Bronchial epithelial cell (primary cell): ENCODE data around the gene KANSL3. TPM values are rescaled to one million over a fixed set of nuclear protein-coding genes. Genes with fewer than 3 reads are reported as not detected.

Experiments used
- DNase-seq: peaks from one replicate; pipeline ENCODE4 v3.0.0-alpha.2; 2010; ENCODE audit warnings: low read depth
- FAIRE-seq: peaks from 2 replicates; lab custom pipeline; 2011; peaks lifted over from hg19 to GRCh38; lab: Jason Lieb, UNC
- H3K27me3 ChIP-seq: 2 replicates; pipeline ENCODE4 v1.5.1; 2011; ENCODE audit warnings: low read length; ENCODE audit not compliant: control insufficient read depth, insufficient read depth
- H3K36me3 ChIP-seq: 2 replicates; pipeline ENCODE4 v1.5.1; 2011; ENCODE audit warnings: low read length; ENCODE audit not compliant: control insufficient read depth, insufficient read depth
- H3K4me3 ChIP-seq: 2 replicates; pipeline ENCODE4 v1.5.1; 2011; ENCODE audit warnings: mild to moderate bottlenecking, low read depth, low read length, control low read depth
- total RNA-seq: library from RNA; depleted of rRNA; stranded (reverse); fragments of >200 nt; gene quantifications from 2 replicates; pipeline ENCODE4 v1.2.1, GENCODE V29; 2014
- TF ChIP-seq, protein P1 (sequence below): IDR thresholded peaks from 2 replicates; pipeline ENCODE4 v1.5.1; 2011; ENCODE audit warnings: mild to moderate bottlenecking, moderate library complexity, low read length, control low read depth, inconsistent platforms; ENCODE audit not compliant: insufficient read depth, severe bottlenecking

KANSL3 gene
- total RNA-seq, 1 donor from 2014 or later, result 16.3 TPM

DNA sequence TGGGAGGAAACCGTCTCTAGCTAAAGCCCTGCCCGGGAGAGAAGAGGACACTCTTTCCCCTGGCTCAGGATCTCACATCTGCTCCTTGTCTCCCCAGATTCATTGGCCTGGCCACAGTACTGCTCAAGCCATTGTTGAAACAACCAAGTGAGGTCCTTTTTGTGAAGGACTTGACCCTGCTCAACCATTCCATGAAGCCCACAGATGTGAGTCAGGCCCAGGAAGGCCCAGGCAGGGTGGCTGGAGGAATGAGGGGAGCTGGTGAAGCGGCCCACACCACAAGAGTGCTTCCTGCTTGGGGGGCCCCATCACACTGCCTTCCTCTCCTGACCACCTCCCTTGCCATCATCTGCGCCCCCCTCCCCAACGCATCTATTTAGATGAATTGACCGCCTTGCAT is 9.6 kb upstream of the KANSL3 start:
- Histone ChIP-seq H3K4me3 (no peak overlapping the region), H3K27me3 (no peaks in the 10 kb centered on the region), H3K36me3 (no peaks in the 10 kb centered on the region)
- no peak for FAIRE-seq
- TF ChIP-seq, protein P1, sequence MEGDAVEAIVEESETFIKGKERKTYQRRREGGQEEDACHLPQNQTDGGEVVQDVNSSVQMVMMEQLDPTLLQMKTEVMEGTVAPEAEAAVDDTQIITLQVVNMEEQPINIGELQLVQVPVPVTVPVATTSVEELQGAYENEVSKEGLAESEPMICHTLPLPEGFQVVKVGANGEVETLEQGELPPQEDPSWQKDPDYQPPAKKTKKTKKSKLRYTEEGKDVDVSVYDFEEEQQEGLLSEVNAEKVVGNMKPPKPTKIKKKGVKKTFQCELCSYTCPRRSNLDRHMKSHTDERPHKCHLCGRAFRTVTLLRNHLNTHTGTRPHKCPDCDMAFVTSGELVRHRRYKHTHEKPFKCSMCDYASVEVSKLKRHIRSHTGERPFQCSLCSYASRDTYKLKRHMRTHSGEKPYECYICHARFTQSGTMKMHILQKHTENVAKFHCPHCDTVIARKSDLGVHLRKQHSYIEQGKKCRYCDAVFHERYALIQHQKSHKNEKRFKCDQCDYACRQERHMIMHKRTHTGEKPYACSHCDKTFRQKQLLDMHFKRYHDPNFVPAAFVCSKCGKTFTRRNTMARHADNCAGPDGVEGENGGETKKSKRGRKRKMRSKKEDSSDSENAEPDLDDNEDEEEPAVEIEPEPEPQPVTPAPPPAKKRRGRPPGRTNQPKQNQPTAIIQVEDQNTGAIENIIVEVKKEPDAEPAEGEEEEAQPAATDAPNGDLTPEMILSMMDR, result no peak
- no peak for DNase-seq

DNA sequence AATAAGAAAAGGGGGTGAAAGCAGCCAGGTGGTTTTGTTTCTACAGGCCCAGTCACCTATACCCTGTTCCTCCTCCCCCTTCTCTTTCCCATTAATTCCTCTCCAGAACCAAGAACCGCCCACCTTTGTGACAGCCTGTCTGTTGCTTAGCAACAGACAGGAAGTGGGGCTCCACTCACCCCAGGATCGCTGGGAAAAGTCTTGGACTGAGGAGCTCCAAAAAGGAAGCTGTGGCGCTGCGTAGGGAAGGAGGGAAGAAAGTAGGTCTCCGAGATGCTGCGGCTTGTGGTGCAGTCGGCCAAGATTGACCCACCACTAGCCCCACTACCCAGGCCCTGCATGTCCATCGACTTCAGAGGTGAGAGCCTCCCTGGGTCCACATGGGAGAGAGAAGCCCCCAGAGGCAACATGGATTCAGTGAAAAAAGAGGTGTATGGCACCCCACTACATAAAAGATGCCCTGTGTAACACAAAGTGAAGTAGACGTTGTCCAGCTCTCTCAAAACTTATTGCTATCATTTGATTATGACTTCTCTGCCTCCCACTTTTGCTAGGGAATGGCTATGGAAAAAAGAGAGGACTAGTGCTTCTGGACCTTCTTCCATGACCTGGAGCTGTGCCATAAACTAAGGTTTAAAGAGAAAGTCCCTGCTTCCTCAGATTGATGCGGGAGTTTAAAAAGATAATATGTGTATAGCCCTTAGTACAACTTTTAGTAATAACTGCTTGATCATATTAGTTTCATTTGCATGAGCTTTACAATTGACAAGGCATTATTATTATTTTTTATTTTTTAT is 4.7 kb upstream of the KANSL3 start, which contains the start of gene FER1L5:
TSS of gene FER1L5 (plus strand) at position 201 of the 797 bp plus-strand sequence. CDS start at position 274, 73 bp downstream.
- no peak for FAIRE-seq
- TF ChIP-seq, protein P1, result no peak

DNA sequence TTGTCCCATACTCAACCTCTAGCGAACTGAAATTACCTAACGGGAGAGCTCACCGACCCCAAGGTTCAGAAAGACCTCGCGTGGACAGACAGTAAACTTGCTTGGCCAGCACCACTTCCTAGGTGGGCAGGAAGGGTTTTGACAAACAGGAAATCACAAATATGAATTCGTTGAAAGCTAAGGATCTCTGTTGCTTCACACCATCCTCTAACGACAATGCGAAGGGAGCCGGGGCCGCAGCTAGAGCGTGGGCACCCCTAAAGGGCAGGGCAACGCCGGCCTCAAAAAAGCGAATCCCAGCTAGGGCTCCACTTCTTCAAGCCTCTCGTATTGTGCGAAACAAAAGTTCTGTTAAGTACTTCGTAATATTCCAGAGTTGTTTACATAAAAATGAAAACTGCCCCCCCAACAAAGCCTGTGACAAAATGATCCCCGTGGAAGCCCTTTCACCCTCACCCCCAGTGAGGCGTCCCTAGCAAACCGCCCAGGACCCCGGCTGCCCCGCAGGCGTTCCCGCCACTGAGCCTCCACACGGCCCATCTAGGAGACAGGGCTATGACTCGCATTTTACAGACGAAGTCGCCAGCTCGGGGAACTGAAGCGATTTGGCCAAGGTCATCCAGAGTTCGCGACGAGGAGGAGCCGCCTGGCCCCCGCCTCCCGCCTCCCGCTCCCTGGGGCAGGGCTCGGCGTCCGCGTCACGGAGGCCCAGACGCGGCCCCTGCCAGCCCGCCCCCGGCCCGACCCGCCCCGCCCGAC is 548 bp downstream of the KANSL3 start:
- TF ChIP-seq, protein P1, result no peak
- H3K27me3 ChIP-seq, result no peaks in the 10 kb centered on the region
- DNase-seq (peak; percentile 56), FAIRE-seq (no peak)
- peak overlapping the region; percentile 51 for H3K4me3 ChIP-seq
- peaks cover 2% of the 10 kb centered on the region for H3K36me3 ChIP-seq

More for the DNA sequence above, 4.7 kb upstream of the KANSL3 start, which contains the start of gene FER1L5:
- H3K36me3 ChIP-seq, result no peaks in the 10 kb centered on the region
- H3K27me3 ChIP-seq, result no peaks in the 10 kb centered on the region
- DNase-seq, result peak; percentile 45
- no peak within 1 kb of the TSS for H3K4me3 ChIP-seq

DNA sequence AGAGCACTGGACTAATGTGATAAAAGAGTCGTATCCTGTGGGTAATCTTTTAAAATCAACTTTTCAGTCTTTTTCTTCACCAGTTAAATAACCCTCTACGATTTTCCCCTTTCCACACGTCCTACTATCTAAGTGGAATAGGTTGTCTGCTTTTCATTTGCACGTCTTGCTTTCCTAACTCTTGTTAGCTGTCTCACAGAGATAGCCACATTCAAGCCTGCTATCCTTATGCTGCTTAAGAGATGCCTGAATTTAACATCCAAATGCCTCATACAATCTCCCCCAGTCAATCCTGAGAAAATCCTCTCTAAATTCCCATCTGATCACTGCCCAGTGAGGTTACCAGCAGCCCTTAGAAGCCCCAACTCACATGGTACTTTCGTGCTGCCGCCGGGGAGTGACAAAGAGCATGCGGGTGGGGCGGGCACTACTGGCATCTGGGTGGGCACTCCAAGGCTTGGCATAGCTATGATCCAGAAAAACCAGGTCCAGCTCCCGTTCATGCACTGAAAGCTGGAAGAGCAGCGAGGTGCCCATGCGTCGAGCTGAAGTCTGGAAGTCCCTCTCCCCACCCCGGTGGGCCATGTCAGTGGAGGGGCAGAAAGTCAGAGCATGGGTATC is 1.5 kb downstream of the KANSL3 start:
- FAIRE-seq (no peak), DNase-seq (no peak)
- no peaks in the 10 kb centered on the region for H3K27me3 ChIP-seq
- peaks cover 2% of the 10 kb centered on the region for H3K36me3 ChIP-seq
- TF ChIP-seq, protein P1, result no peak
- H3K4me3 ChIP-seq, result peak overlapping the region; percentile 51

DNA sequence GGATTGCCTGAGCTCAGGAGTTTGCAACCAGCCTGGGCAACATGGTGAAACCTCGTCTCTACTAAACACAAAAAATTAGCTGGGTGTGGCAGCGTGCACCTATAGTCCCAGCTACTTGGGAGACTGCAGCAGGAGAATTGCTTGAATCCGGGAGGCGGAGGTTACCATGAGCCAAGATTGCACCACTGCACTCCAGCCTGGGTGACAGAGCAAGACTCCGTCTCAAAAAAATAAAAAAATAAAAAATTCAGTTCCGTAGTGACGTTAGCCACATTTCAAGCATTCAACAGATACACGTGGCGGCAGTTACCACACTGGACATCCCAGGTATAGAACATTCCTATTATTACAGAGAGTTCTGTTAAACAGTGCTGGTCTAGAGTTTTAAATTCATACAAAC is 4.5 kb downstream of the KANSL3 start:
- DNase-seq (no peak), FAIRE-seq (no peak)
- Histone ChIP-seq H3K4me3 (no peak overlapping the region), H3K27me3 (no peaks in the 10 kb centered on the region), H3K36me3 (peaks cover 3% of the 10 kb centered on the region)
- TF ChIP-seq, protein P1, result no peak
